ENCODE measurements around the gene SLAMF9. TPM values are rescaled to one million over a fixed set of nuclear protein-coding genes. Genes with fewer than 3 reads are reported as not detected.

The SLAMF9 gene
- total and polyA plus RNA-seq, 2 of the 8 experiments (the other 6 are each of a cell fraction or from before 2014, with no cell fraction given), result not detected

- TF ChIP-seq SRF (IDR thresholded peaks at IDR 0.05; ENCODE audit: low read depth, low read length), result no peak
- no peak for TF ChIP-seq GTF2F1 (IDR thresholded peaks at IDR 0.05; ENCODE audit: borderline replicate concordance, low read depth, low read length)
- no peak for TF ChIP-seq KDM4A (IDR thresholded peaks at IDR 0.05; ENCODE audit: low read depth, low read length, severe bottlenecking)
- TF ChIP-seq KDM1A (IDR thresholded peaks at IDR 0.05; ENCODE audit: borderline replicate concordance, low read length), result no peak
- TF ChIP-seq TAF1 (IDR thresholded peaks at IDR 0.05; ENCODE audit: low read depth, low read length), result no peak
These were observed 36.3 kb downstream of the SLAMF9 start (continued) for GRCh38 chr1:159917533-159918351.

All from H1 (cell line).